Keratinocyte (primary cell): Measurements from ENCODE around the gene NOP14.
"Not testable (repeated sequence)": the region's sequence is repeated elsewhere in the genome, so short reads cannot be mapped to it uniquely, and the experiment has no call there.

Experiments used
- CTCF ChIP-seq, 3 experiments: IDR thresholded peaks in 1 of 3; conservative IDR thresholded peaks in 1 of 3; optimal IDR thresholded peaks in 1 of 3; 2 replicates in 2 of 3; 3 replicates in 1 of 3; pipeline versions ENCODE3 to v1.5.1; 2011; ENCODE audit warnings: low read length in 3 of 3, mild to moderate bottlenecking in 3 of 3, moderate library complexity in 2 of 3, control low read depth in 1 of 3, inconsistent platforms in 1 of 3; ENCODE audit not compliant: insufficient read depth in 2 of 3; ENCODE audit errors: extremely low read depth in 1 of 3
- EZH2 ChIP-seq: IDR thresholded peaks from one replicate; pipeline ENCODE4 v1.6.1; 2012; ENCODE audit warnings: inconsistent platforms, mild to moderate bottlenecking, low read length, moderate library complexity

DNA sequence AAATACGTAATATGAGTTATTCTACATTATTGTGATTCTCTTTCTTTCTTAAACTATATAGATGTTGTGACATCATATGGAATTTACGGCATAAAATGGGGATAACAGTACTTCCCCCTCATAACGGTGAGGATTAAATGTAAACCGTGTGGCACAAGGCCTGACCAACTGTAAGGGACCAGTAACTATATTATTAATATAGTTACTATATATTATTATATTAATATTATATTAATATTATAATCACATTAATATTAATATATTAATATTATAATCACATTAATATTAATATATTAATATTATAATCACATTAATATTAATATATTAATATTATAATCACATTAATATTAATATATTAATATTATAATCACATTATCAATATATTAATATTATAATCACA is 2.8 kb downstream of the NOP14 start:
- not testable (repeated sequence) for TF ChIP-seq EZH2; CTCF (optimal IDR thresholded peaks at IDR 0.05 in 1 of 3, IDR thresholded peaks at IDR 0.05 in 1 of 3, conservative IDR thresholded peaks at IDR 0.05 in 1 of 3; ENCODE audit: extremely low read depth in 1 of 3, insufficient read depth in 2 of 3, low read length in 3 of 3)
